Thoracic aorta (tissue), 2 donors: ENCODE results near the gene MRAP. TPM values are rescaled to one million over a fixed set of nuclear protein-coding genes. Genes with fewer than 3 reads are reported as not detected.

Experiments
- ATAC-seq: fragments of 150-250 bp; one replicate; pipeline ENCODE4 v1.8.0; 2017; ENCODE audit warnings: low read depth; ENCODE audit not compliant: insufficient number of reproducible peaks, low FRiP score
- DNase-seq: peaks from one replicate; pipeline ENCODE4 v3.0.0-alpha.2; 2020; ENCODE audit warnings: low spot score
- H3K27ac ChIP-seq, 2 donors: fragments of 200-600 bp; sonication (generic); 1 replicate in 1 of 2; 2 replicates in 1 of 2; pipeline ENCODE4 v1.5.1; 2016; ENCODE audit warnings: mild to moderate bottlenecking in 2 of 2, moderate library complexity in 2 of 2
- H3K27me3 ChIP-seq: fragments of 200-600 bp; sonication (generic); replicated peaks from 2 replicates; pipeline ENCODE4 v1.6.0; 2016; ENCODE audit warnings: mild to moderate bottlenecking; ENCODE audit not compliant: insufficient read depth
- H3K36me3 ChIP-seq: fragments of 200-600 bp; sonication (generic); one replicate; pipeline ENCODE4 v1.5.1; 2016
- H3K4me1 ChIP-seq, 2 donors: fragments of 200-600 bp; sonication (generic); 1 replicate in 1 of 2; 2 replicates in 1 of 2; pipeline versions ENCODE4 v1.5.1 to v1.6.0; 2016; ENCODE audit warnings: low read depth in 2 of 2, mild to moderate bottlenecking in 1 of 2; ENCODE audit not compliant: control insufficient read depth in 1 of 2
- H3K4me3 ChIP-seq: fragments of 200-600 bp; sonication (generic); 2 replicates; pipeline ENCODE4 v1.5.1; 2016; ENCODE audit warnings: mild to moderate bottlenecking
- H3K9me3 ChIP-seq: fragments of 200-600 bp; sonication (generic); 2 replicates; pipeline ENCODE4 v1.5.1; 2016
- total RNA-seq, 2 donors: library from RNA; depleted of rRNA; stranded (reverse); fragments of >200 nt; gene quantifications; one replicate each; pipeline versions ENCODE4 v1.1.0 to v1.2.3, GENCODE V29; 2016
- TF ChIP-seq, protein P1 (sequence below): fragments of 200-600 bp; sonication (generic); IDR thresholded peaks from one replicate; pipeline ENCODE4 v1.5.1; 2019; ENCODE audit warnings: antibody characterized with exemption

Gene MRAP
- total RNA-seq, 2 donors from 2014 or later = not detected

DNA sequence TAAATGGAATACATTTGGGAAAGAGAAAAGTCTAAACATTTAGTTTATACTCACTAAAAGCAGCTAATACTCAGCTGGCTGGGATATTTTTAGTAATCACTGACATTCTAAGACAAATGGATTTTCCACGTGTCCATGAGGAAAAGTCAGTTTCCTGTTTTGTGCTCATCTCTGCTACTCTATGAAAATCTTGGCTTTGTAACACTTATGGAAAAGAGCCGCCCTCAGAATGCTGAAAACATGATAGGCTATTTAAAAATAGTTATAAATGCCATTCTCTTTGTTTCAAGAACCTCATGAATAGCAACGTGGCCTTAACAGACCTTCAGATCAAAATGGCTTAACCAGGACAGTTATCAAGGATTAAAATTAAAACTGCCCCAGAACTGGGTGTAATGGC is 29.9 kb downstream of the MRAP start:
- peak overlapping the region; percentile 88 for H3K27ac ChIP-seq
- H3K4me3 ChIP-seq = peak overlapping the region; percentile 30
- no peak for DNase-seq
- H3K36me3 ChIP-seq = peaks cover 54% of the 10 kb centered on the region
- no peaks in the 10 kb centered on the region for H3K9me3 ChIP-seq
- ATAC-seq = peak; percentile 35
- peaks cover 22 to 35% of the 10 kb centered on the region in 2 donors for H3K4me1 ChIP-seq
- no peaks in the 10 kb centered on the region for H3K27me3 ChIP-seq
- TF ChIP-seq, protein P1, sequence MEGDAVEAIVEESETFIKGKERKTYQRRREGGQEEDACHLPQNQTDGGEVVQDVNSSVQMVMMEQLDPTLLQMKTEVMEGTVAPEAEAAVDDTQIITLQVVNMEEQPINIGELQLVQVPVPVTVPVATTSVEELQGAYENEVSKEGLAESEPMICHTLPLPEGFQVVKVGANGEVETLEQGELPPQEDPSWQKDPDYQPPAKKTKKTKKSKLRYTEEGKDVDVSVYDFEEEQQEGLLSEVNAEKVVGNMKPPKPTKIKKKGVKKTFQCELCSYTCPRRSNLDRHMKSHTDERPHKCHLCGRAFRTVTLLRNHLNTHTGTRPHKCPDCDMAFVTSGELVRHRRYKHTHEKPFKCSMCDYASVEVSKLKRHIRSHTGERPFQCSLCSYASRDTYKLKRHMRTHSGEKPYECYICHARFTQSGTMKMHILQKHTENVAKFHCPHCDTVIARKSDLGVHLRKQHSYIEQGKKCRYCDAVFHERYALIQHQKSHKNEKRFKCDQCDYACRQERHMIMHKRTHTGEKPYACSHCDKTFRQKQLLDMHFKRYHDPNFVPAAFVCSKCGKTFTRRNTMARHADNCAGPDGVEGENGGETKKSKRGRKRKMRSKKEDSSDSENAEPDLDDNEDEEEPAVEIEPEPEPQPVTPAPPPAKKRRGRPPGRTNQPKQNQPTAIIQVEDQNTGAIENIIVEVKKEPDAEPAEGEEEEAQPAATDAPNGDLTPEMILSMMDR = no peak

DNA sequence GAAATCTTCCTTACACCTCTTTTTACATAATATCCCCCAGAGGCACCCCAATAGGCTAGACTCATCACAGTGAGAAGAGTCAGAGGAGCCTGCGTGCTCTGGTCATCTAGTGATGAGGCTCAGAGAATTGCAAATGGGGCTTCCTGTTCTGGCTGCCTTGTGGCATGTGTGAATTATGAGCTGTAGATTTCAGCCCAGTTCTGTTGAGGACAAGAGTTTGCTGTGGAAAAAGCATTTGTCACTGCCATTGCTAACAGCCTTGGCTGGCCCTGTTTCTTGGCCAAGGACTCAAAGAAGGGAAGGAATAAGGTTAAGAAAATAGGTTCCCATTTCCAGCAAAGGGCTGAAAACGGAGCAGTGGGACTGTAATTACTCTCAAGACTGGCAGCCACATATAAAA is 30.7 kb downstream of the MRAP start:
- no peaks in the 10 kb centered on the region for H3K27me3 ChIP-seq
- peaks cover 22 to 35% of the 10 kb centered on the region in 2 donors for H3K4me1 ChIP-seq
- peaks cover 54% of the 10 kb centered on the region for H3K36me3 ChIP-seq
- TF ChIP-seq, protein P1 = no peak
- H3K9me3 ChIP-seq = no peaks in the 10 kb centered on the region
- DNase-seq (peak; percentile 31), ATAC-seq (peak; percentile 87)
- H3K4me3 ChIP-seq = peak overlapping the region; percentile 30
- H3K27ac ChIP-seq = peak overlapping the region; percentile 88

DNA sequence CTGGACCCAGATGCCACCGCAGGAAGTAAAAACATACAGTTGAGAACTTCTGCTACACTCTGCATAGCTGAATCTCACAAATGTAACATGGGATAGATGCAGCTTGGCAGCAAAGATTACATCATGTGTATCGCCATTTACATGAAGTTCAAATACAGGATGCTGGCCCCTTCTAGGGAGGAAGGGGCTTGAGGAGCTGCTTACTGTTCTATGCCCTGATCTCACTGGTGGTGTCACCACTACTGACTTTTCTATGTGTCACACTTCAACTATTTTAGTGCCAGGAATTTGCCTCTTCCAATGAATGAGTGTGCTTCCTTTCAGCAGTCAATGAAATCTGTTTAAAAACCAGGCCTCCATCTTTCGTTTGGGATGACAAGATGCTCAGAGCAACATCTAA is 31.1 kb downstream of the MRAP start:
- ATAC-seq (peak; percentile 56), DNase-seq (no peak)
- peaks cover 50% of the 10 kb centered on the region for H3K36me3 ChIP-seq
- H3K27me3 ChIP-seq = no peaks in the 10 kb centered on the region
- H3K9me3 ChIP-seq = no peaks in the 10 kb centered on the region
- TF ChIP-seq, protein P1 = no peak
- H3K4me3 ChIP-seq = no peak overlapping the region
- peaks cover 22 to 35% of the 10 kb centered on the region in 2 donors for H3K4me1 ChIP-seq
- peak overlapping the region; percentile 88 for H3K27ac ChIP-seq

DNA sequence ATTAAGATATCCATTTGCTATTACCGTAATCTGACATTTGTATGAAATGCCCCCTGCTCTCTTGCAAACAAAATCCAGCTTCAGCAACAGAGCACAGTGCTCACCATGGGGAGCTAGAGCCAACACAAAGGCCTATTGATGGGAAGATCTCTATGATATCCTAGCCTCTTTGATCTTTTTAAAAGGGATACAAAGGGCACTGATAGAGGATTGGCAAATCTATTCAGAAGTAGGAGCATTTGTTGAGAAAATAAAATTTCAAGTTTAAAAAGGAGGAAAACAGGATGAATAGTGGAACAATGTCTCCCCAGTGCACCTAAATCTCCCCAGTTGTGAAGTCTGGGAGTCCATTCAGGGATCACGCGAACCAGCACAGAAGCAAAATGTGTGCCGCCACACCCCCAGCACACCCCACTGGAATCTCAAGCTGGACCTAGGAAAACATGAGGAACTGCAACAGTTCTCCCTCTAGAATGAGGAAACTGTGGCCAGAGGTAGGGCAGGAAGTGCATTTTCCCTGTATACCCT is 32.2 kb downstream of the MRAP start:
- TF ChIP-seq, protein P1 = no peak
- ATAC-seq (no peak), DNase-seq (no peak)
- peak overlapping the region; percentile 88 for H3K27ac ChIP-seq
- H3K36me3 ChIP-seq = peaks cover 44% of the 10 kb centered on the region
- H3K27me3 ChIP-seq = no peaks in the 10 kb centered on the region
- no peak overlapping the region for H3K4me3 ChIP-seq
- H3K9me3 ChIP-seq = no peaks in the 10 kb centered on the region
- H3K4me1 ChIP-seq = peaks cover 22 to 35% of the 10 kb centered on the region in 2 donors

DNA sequence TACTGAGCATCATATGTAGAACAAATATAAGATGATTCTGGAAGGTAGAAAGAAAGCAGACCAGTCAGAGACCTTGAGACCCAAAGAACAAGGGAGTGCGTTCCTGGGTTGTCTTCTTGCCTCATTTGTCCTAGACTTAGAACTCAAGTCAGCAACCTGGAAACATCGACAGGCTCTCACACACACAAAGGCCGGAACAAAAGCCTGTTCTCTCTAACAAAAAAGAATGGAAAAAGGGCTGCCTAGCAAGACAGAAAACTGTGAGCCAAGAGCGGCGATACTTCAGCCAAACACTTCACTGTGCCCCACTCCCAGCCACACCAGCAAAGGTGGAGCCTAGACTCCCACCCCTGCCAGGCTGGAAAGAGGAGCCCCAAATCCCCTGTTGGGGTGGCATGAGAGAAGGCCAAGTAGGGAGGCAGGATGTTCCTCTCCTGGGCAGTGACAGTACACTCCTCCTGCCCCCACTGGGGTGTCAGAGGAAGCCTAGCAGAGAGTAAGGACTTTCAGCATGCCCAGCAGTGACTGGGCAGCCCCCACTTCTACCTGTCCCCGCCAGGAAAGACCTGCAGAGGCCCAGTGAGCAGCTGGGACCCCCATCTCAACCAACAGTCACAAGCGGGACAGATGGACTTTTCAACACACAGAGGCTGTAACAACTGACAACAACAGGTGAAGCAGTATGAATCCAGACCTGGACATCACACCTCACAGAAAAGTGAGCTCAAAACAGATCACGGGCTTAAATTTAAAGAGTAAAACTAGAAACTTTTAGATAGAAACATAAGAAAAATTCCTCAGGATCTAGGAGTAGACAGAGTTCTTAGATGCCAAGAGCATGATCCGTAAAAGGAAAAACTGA is 33.0 kb downstream of the MRAP start:
- H3K4me1 ChIP-seq = peaks cover 22 to 35% of the 10 kb centered on the region in 2 donors
- no peaks in the 10 kb centered on the region for H3K9me3 ChIP-seq
- H3K36me3 ChIP-seq = peaks cover 44% of the 10 kb centered on the region
- peak overlapping the region in 1 of 2 donors; percentile 15 for H3K27ac ChIP-seq
- H3K27me3 ChIP-seq = no peaks in the 10 kb centered on the region
- ATAC-seq (no peak), DNase-seq (no peak)
- no peak overlapping the region for H3K4me3 ChIP-seq
- TF ChIP-seq, protein P1 = no peak
